ENCODE measurements around the gene CCT6A. TPM values are rescaled to one million over a fixed set of nuclear protein-coding genes. Genes with fewer than 3 reads are reported as not detected.
A peak's percentile ranks its signal among the peaks of the same experiment; 100 is the strongest.

CCT6A gene, protein sequence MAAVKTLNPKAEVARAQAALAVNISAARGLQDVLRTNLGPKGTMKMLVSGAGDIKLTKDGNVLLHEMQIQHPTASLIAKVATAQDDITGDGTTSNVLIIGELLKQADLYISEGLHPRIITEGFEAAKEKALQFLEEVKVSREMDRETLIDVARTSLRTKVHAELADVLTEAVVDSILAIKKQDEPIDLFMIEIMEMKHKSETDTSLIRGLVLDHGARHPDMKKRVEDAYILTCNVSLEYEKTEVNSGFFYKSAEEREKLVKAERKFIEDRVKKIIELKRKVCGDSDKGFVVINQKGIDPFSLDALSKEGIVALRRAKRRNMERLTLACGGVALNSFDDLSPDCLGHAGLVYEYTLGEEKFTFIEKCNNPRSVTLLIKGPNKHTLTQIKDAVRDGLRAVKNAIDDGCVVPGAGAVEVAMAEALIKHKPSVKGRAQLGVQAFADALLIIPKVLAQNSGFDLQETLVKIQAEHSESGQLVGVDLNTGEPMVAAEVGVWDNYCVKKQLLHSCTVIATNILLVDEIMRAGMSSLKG
- 257 TPM for total RNA-seq (2021; ENCODE audit: unreplicated experiment)
- polyA plus RNA-seq (2012), result 215 and 226 TPM in 2 replicates
- Bru-seq, nascent RNA, result percentile 98 among the genes with signal in this experiment
- BruChase-seq, experiment 1, labeled RNA remaining after a 6-hour chase, result percentile 99 among the genes with signal in this experiment
- BruChase-seq, experiment 2, labeled RNA remaining after a 2-hour chase, result percentile 99 among the genes with signal in this experiment
- long read RNA-seq, transcript CCT6A-201 (14 exons, 2,719 nt), result major isoform, 872 of 1,043 reads
- long read RNA-seq, transcript CCT6A-202 (13 exons, 2,529 nt), result minor isoform, 16 of 1,043 reads
- long read RNA-seq, transcript CCT6A-204 (2 exons, 745 nt), result minor isoform, 48 of 1,043 reads
- long read RNA-seq, partial matches to known transcripts, result 51 of 1,043 reads
- long read RNA-seq, other reads (novel, unspliced or antisense), result 54 of 1,043 reads

DNA sequence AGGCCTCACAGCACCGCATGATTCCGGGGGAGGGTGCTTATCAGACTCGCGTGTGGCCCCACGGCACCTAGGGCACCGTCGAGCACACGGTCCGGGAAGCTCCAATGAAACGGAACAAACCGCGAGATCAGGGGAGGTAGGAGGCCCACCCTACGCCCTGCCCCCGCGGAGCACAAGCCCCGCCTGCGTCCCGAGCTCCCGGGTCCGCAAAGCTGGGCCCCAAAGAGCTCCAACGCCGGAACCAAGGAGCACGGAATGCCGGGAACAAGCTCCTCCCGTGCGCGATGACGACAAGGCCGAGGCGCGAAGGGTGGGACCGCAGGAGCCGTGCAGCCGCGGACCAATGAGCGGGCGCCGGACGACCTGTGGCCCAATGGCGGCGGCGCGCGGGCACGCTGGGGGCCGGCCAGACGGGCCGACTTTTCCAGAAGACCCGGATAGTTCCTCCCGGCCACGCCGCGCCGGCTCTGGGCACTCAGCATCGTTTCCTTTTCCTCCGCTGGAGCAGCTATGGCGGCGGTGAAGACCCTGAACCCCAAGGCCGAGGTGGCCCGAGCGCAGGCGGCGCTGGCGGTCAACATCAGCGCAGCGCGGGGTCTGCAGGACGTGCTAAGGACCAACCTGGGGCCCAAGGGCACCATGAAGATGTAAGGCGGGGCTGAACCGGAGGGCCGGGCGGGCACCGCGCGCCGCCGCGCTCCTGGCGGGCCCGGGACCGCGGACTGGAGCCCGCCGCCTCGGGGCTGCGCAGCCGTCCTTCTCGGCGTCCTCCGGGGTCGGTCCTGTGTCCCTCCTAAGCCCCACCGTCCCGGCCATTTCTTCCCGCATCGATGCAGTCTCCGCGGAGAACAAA lies at the start of gene CCT6A, which contains the start of gene PSPH:
Gene CCT6A (plus strand): TSS at position 427 of the 853 bp plus-strand sequence. CDS start 84 bp downstream, at position 511.
Gene PSPH (minus strand): TSS at position 106 of the 853 bp plus-strand sequence. CDS start 30,232 bp downstream, outside the sequence.
- Histone ChIP-seq H3K4me3 (replicated peaks in 1 of 2; ENCODE audit: low read depth in 1 of 2, low read length in 2 of 2) (peak within 1 kb of the TSS; percentile 90 to 98), H3K27ac (ENCODE audit: low read depth, low read length) (peak within 1 kb of the TSS; percentile 94), H3K9ac (ENCODE audit: low read length) (peak within 1 kb of the TSS; percentile 97), H3K4me1 (ENCODE audit: control insufficient read depth in 1 of 2, insufficient read depth in 2 of 2, low read length in 2 of 2) (peaks cover 22 to 34% of the 10 kb centered on the region in 2 experiments), H3K9me2 (ENCODE audit: insufficient read depth) (no peaks in the 10 kb centered on the region), H2AFZ (ENCODE audit: low read depth, low read length, poor library complexity, severe bottlenecking) (no peak within 1 kb of the TSS), H3K36me3 (ENCODE audit: control insufficient read depth in 1 of 2, insufficient read depth in 2 of 2, low read length in 2 of 2) (peaks cover 32 to 34% of the 10 kb centered on the region in 2 experiments), H4K20me1 (ENCODE audit: insufficient read depth) (peaks cover 19% of the 10 kb centered on the region; the same call in 1 of the 2 replicates), H3K79me2 (ENCODE audit: insufficient read depth, low read length) (peaks cover 95% of the 10 kb centered on the region), H3K9me3 (ENCODE audit: control insufficient read depth in 1 of 2, insufficient read depth in 1 of 2, low read depth in 1 of 2, low read length in 2 of 2) (no peaks in the 10 kb centered on the region), H3K27me3 (ENCODE audit: insufficient read depth, low read length) (no peaks in the 10 kb centered on the region), H3K4me2 (ENCODE audit: low read length) (peak within 1 kb of the TSS; percentile 94)
- ChIA-PET POLR2A (interaction anchor here (0.7 to 2.7 kb wide), 11 partner anchors 12 to 484 kb away, joined by 3 to 64 read pairs (median 5); partner anchors contain the start of genes CHCHD2, PHKG1 and SUMF2), RAD21 (ENCODE audit: low non-redundant PET in 1 of 2, low total read pairs in 2 of 2, uncharacterized antibody in 2 of 2, unreplicated experiment in 2 of 2) (no interaction called here), CTCF (interaction anchor here (0.7 to 1.2 kb wide), 4 partner anchors 11 to 23 kb away, joined by 3 to 7 read pairs (median 6); no protein-coding TSS in a partner anchor)
- ATAC-seq, result peak; percentile 92
- TF ChIP-seq TCF7L2 (IDR thresholded peaks at IDR 0.05; ENCODE audit: borderline replicate concordance, extremely low read depth, insufficient read depth, insufficient read length) (no peak), EGR1 (IDR thresholded peaks at IDR 0.05; ENCODE audit: low read depth) (peak; percentile 23; the same call in 1 of the 2 replicates), ZFX (IDR thresholded peaks at IDR 0.05) (peak; percentile 79), POLR2AphosphoS5 (IDR thresholded peaks at IDR 0.05; ENCODE audit: low read depth, low read length) (peak; percentile 94), REST (IDR thresholded peaks at IDR 0.05; ENCODE audit: low read depth) (no peak), ZBTB33 (IDR thresholded peaks at IDR 0.05; ENCODE audit: extremely low read depth, insufficient replicate concordance, low read length) (peak; percentile 85), SP1 (IDR thresholded peaks at IDR 0.05; ENCODE audit: low read depth) (peak; percentile 91), SIN3A (IDR thresholded peaks at IDR 0.05; ENCODE audit: low read depth) (peak; percentile 76), MAX (IDR thresholded peaks at IDR 0.05) (peak; percentile 91), CBX3 (IDR thresholded peaks at IDR 0.05; ENCODE audit: low read depth) (no peak), POLR2A (IDR thresholded peaks at IDR 0.05; ENCODE audit: borderline replicate concordance, extremely low read depth, insufficient read depth, insufficient read length) (peak; percentile 75)
- intact Hi-C loops (cut with micrococcal nuclease), result no loop called here
- no TSS peak for BruUV-seq (replicated peaks)
- peak; percentile 95 for DNase-seq (ENCODE audit: low read depth, low spot score)

Measured in HCT116 (cell line).